GM12878 (cell line): ENCODE data around the gene ECM2. TPM values are rescaled to one million over a fixed set of nuclear protein-coding genes. Genes with fewer than 3 reads are reported as not detected.

Experiments used
- ATAC-seq: fragments of 200-7000 bp; cut with Tn5 transposase; 3 replicates; pipeline ENCODE4 v1.9.1; 2020; ENCODE audit warnings: mild to moderate bottlenecking, moderate library complexity
- BruUV-seq: library from RNA; stranded (reverse); fragments of 400-500 nt; replicated peaks from 2 replicates; lab custom pipeline; 2021; lab: Mats Ljungman, UMichigan
- CTCF ChIA-PET: fragments of 300-600 bp; sonication (Branson Sonifier 250); formaldehyde crosslinking; extraction: SDS; loops from one replicate; lab custom pipeline; 2021; ENCODE audit warnings: inconsistent platforms; lab: Yijun Ruan, JAX
- POLR2A ChIA-PET: fragments of 350-600 bp; formaldehyde crosslinking; extraction: SDS; loops from one replicate; lab custom pipeline; 2021; ENCODE audit warnings: inconsistent platforms; lab: Charles Lee
- RAD21 ChIA-PET: fragments of 300-600 bp; sonication (Branson Sonifier 250); formaldehyde crosslinking; loops from one replicate; lab custom pipeline; 2023; ENCODE audit warnings: antibody characterized with exemption; ENCODE audit not compliant: unreplicated experiment; lab: Charles Lee
- SMC1A ChIA-PET: fragments of 300-600 bp; sonication (Branson Sonifier 250); formaldehyde crosslinking; loops from one replicate; lab custom pipeline; 2023; ENCODE audit not compliant: unreplicated experiment, uncharacterized antibody; lab: Charles Lee
- DNase-seq: peaks from one replicate; pipeline ENCODE4 v3.0.0-alpha.2; 2011; ENCODE audit warnings: low read depth, low spot score
- FAIRE-seq: peaks from 3 replicates; lab custom pipeline; 2011; peaks lifted over from hg19 to GRCh38; lab: Jason Lieb, UNC
- H2AFZ ChIP-seq: 2 replicates; pipeline ENCODE4 v1.6.0; 2011; ENCODE audit warnings: low read depth, low read length, control low read depth; ENCODE audit not compliant: control insufficient read depth
- H3K27ac ChIP-seq: 2 replicates; pipeline ENCODE4 v1.5.1; 2011; ENCODE audit warnings: control low read depth; ENCODE audit not compliant: control insufficient read depth, insufficient read depth
- H3K27me3 ChIP-seq, 2 experiments: replicated peaks in 1 of 2; 2 replicates each; pipeline versions ENCODE4 v1.6.0 to v1.6.1; 2011; ENCODE audit warnings: low read length in 1 of 2; ENCODE audit not compliant: control insufficient read depth in 2 of 2, insufficient read depth in 2 of 2
- H3K36me3 ChIP-seq, 2 experiments: 2 replicates each; pipeline ENCODE4 v1.5.1; 2011; ENCODE audit warnings: low read length in 1 of 2; ENCODE audit not compliant: control insufficient read depth in 2 of 2, insufficient read depth in 2 of 2
- H3K4me1 ChIP-seq: 2 replicates; pipeline ENCODE4 v1.6.1; 2011; ENCODE audit warnings: mild to moderate bottlenecking, low read length, moderate library complexity, mixed read lengths; ENCODE audit not compliant: control insufficient read depth, insufficient read depth
- H3K4me2 ChIP-seq: 2 replicates; pipeline ENCODE4 v1.6.0; 2011; ENCODE audit warnings: control low read depth; ENCODE audit not compliant: control insufficient read depth, insufficient read depth
- H3K4me3 ChIP-seq: fragments of 200-600 bp; sonication (generic); 2 replicates; pipeline ENCODE4 v1.5.1; 2016
- H3K79me2 ChIP-seq: 2 replicates; pipeline ENCODE4 v1.6.0; 2011; ENCODE audit warnings: low read length; ENCODE audit not compliant: control insufficient read depth, insufficient read depth
- H3K9ac ChIP-seq: 2 replicates; pipeline ENCODE4 v1.8.0; 2011; ENCODE audit warnings: low read length, control low read depth, mixed read lengths; ENCODE audit not compliant: control insufficient read depth, insufficient read depth
- H3K9me3 ChIP-seq: replicated peaks from 3 replicates; pipeline ENCODE4 v1.5.1; 2011; ENCODE audit warnings: mild to moderate bottlenecking, low read length; ENCODE audit not compliant: control insufficient read depth, insufficient read depth
- H4K20me1 ChIP-seq: 2 replicates; pipeline ENCODE4 v1.6.0; 2011; ENCODE audit not compliant: control insufficient read depth, insufficient read depth
- IKZF1 ChIP-seq: fragments of 450-650 bp; conservative IDR thresholded peaks from 2 replicates; pipeline ENCODE4 v1.6.1; 2017; ENCODE audit warnings: antibody characterized with exemption, mild to moderate bottlenecking
- NBN ChIP-seq: fragments of 450-650 bp; IDR thresholded peaks from 2 replicates; pipeline ENCODE4 v1.6.1; 2016
- NFIC ChIP-seq: IDR thresholded peaks from 2 replicates; pipeline ENCODE4 v1.6.1; 2012; ENCODE audit warnings: low read depth, mild to moderate bottlenecking, inconsistent platforms, low read length, moderate library complexity
- NR2F1 ChIP-seq: fragments of 450-650 bp; conservative IDR thresholded peaks from 2 replicates; pipeline ENCODE4 v1.6.1; 2017; ENCODE audit warnings: mild to moderate bottlenecking
- ZNF207 ChIP-seq: fragments of 450-650 bp; IDR thresholded peaks from 2 replicates; pipeline ENCODE4 v1.6.1; 2014; ENCODE audit warnings: antibody characterized with exemption, mild to moderate bottlenecking, borderline replicate concordance
- ZNF24 ChIP-seq: fragments of 450-650 bp; IDR thresholded peaks from 2 replicates; pipeline ENCODE4 v1.6.1; 2017; ENCODE audit warnings: antibody characterized with exemption, mild to moderate bottlenecking
- ZSCAN29 ChIP-seq: fragments of 450-650 bp; IDR thresholded peaks from 2 replicates; pipeline ENCODE4 v1.6.1; 2017; ENCODE audit warnings: mild to moderate bottlenecking, moderate library complexity
- WGBS: methylation state at CpG from one replicate; pipeline ENCODE4 v1.1.6; 2016; ENCODE audit warnings: low lambda C conversion rate; ENCODE audit not compliant: insufficient replicate concordance, insufficient coverage; ENCODE audit errors: missing lambda C conversion rate; 5-methylcytosine and 5-hydroxymethylcytosine counted together
- in situ Hi-C: fragments of 300-500 bp; cut with MboI; formaldehyde crosslinking; loops from 9 replicates; pipeline ENCODE4 v1.14.3; 2018; ENCODE audit warnings: mixed read lengths
- intact Hi-C: fragments of 100-400 bp; cut with micrococcal nuclease; formaldehyde crosslinking; loops from one replicate; pipeline ENCODE4 v1.14.2; 2022; ENCODE audit not compliant: unreplicated experiment
- polyA plus RNA-seq, 11 experiments: library from polyadenylated mRNA; depleted of rRNA in 4 of 11; unstranded in 6 of 11; stranded (reverse) in 5 of 11; fragments of >200 nt; fragmentation: Nextera tagmentation in 4 of 11; fragmentation: Illumina TruSeq in 1 of 11; extraction: Ambion mirVana in 4 of 11; extraction: Trizol in 1 of 11; gene quantifications; 1 replicate in 1 of 11; 2 replicates in 10 of 11; pipeline versions ENCODE4 v1.2.1 to v1.2.3, GENCODE V29; 2011 to 2016; ENCODE audit warnings: inconsistent platforms in 2 of 11, missing spikeins in 2 of 11, low read depth in 1 of 11
- total RNA-seq, 4 experiments: library from RNA; depleted of rRNA in 3 of 4; stranded (reverse); fragments of >200 nt in 3 of 4; fragmentation: Illumina TruSeq in 1 of 4; extraction: Trizol in 1 of 4; gene quantifications; 2 replicates each; pipeline versions ENCODE4 v1.2.1 to v1.2.3, GENCODE V29; 2013 to 2021
- TF ChIP-seq, protein P1 (sequence below): fragments of 450-650 bp; IDR thresholded peaks from 2 replicates; pipeline ENCODE4 v1.6.1; 2017; ENCODE audit warnings: mild to moderate bottlenecking, moderate library complexity
- TF ChIP-seq, protein P2 (sequence below): IDR thresholded peaks from 2 replicates; pipeline ENCODE4 v1.6.1; 2011; ENCODE audit warnings: borderline replicate concordance, low read depth, mild to moderate bottlenecking, moderate library complexity, low read length; ENCODE audit not compliant: insufficient read depth, poor library complexity, severe bottlenecking
- TF ChIP-seq, protein P3 (sequence below): fragments of 450-650 bp; conservative IDR thresholded peaks from 2 replicates; pipeline ENCODE4 v1.6.1; 2017; ENCODE audit warnings: mild to moderate bottlenecking, moderate library complexity
- TF ChIP-seq, protein P4 (sequence below), 3 experiments: IDR thresholded peaks in 2 of 3; conservative IDR thresholded peaks in 1 of 3; 2 replicates each; pipeline ENCODE4 v1.5.1; 2011; ENCODE audit warnings: low read depth in 3 of 3, low read length in 3 of 3, mild to moderate bottlenecking in 3 of 3, control low read depth in 2 of 3, moderate library complexity in 2 of 3, inconsistent platforms in 1 of 3, mixed read lengths in 1 of 3; ENCODE audit not compliant: control insufficient read depth in 2 of 3, insufficient read depth in 1 of 3; ENCODE audit errors: extremely low read depth in 1 of 3
- TF ChIP-seq, protein P5 (sequence below): fragments of 450-650 bp; IDR thresholded peaks from 2 replicates; pipeline ENCODE4 v1.6.1; 2017; ENCODE audit warnings: mild to moderate bottlenecking, low read depth, inconsistent platforms; ENCODE audit not compliant: poor library complexity, severe bottlenecking

ECM2 gene
- total and polyA plus RNA-seq, 10 of the 15 experiments (the other 5 are each of a cell fraction or from before 2014, with no cell fraction given) = 0.03 to 0.67 (median 0.09) TPM; not detected in 2

DNA sequence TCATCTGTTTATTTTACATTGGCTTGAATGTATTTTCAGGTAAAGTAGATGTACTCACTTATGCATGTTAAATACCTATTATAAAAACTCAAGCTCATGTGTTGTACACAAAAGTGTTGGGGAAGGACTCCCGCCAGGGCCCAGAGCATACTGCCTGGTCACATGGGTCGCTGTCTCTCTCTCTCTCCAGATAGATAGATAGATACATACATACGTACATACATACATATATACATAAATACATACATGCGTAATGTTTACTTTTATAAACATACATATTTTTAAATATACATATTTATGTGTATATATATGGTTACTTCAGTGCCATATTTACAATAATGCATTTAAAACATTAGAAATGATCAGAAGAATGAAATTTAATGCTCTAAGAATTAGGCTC is 78.2 kb downstream of the ECM2 start:
- H3K4me2 ChIP-seq = no peak overlapping the region
- TF ChIP-seq ZNF207 (no peak), NFIC (no peak), NBN (no peak), IKZF1 (no peak), ZNF24 (no peak), NR2F1 (no peak), ZSCAN29 (no peak)
- TF ChIP-seq, protein P1, sequence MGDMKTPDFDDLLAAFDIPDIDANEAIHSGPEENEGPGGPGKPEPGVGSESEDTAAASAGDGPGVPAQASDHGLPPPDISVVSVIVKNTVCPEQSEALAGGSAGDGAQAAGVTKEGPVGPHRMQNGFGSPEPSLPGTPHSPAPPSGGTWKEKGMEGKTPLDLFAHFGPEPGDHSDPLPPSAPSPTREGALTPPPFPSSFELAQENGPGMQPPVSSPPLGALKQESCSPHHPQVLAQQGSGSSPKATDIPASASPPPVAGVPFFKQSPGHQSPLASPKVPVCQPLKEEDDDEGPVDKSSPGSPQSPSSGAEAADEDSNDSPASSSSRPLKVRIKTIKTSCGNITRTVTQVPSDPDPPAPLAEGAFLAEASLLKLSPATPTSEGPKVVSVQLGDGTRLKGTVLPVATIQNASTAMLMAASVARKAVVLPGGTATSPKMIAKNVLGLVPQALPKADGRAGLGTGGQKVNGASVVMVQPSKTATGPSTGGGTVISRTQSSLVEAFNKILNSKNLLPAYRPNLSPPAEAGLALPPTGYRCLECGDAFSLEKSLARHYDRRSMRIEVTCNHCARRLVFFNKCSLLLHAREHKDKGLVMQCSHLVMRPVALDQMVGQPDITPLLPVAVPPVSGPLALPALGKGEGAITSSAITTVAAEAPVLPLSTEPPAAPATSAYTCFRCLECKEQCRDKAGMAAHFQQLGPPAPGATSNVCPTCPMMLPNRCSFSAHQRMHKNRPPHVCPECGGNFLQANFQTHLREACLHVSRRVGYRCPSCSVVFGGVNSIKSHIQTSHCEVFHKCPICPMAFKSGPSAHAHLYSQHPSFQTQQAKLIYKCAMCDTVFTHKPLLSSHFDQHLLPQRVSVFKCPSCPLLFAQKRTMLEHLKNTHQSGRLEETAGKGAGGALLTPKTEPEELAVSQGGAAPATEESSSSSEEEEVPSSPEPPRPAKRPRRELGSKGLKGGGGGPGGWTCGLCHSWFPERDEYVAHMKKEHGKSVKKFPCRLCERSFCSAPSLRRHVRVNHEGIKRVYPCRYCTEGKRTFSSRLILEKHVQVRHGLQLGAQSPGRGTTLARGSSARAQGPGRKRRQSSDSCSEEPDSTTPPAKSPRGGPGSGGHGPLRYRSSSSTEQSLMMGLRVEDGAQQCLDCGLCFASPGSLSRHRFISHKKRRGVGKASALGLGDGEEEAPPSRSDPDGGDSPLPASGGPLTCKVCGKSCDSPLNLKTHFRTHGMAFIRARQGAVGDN = no peak
- TF ChIP-seq, protein P2, sequence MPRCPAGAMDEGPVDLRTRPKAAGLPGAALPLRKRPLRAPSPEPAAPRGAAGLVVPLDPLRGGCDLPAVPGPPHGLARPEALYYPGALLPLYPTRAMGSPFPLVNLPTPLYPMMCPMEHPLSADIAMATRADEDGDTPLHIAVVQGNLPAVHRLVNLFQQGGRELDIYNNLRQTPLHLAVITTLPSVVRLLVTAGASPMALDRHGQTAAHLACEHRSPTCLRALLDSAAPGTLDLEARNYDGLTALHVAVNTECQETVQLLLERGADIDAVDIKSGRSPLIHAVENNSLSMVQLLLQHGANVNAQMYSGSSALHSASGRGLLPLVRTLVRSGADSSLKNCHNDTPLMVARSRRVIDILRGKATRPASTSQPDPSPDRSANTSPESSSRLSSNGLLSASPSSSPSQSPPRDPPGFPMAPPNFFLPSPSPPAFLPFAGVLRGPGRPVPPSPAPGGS = no peak
- TF ChIP-seq, protein P3, sequence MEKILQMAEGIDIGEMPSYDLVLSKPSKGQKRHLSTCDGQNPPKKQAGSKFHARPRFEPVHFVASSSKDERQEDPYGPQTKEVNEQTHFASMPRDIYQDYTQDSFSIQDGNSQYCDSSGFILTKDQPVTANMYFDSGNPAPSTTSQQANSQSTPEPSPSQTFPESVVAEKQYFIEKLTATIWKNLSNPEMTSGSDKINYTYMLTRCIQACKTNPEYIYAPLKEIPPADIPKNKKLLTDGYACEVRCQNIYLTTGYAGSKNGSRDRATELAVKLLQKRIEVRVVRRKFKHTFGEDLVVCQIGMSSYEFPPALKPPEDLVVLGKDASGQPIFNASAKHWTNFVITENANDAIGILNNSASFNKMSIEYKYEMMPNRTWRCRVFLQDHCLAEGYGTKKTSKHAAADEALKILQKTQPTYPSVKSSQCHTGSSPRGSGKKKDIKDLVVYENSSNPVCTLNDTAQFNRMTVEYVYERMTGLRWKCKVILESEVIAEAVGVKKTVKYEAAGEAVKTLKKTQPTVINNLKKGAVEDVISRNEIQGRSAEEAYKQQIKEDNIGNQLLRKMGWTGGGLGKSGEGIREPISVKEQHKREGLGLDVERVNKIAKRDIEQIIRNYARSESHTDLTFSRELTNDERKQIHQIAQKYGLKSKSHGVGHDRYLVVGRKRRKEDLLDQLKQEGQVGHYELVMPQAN = no peak
- TF ChIP-seq, protein P4, sequence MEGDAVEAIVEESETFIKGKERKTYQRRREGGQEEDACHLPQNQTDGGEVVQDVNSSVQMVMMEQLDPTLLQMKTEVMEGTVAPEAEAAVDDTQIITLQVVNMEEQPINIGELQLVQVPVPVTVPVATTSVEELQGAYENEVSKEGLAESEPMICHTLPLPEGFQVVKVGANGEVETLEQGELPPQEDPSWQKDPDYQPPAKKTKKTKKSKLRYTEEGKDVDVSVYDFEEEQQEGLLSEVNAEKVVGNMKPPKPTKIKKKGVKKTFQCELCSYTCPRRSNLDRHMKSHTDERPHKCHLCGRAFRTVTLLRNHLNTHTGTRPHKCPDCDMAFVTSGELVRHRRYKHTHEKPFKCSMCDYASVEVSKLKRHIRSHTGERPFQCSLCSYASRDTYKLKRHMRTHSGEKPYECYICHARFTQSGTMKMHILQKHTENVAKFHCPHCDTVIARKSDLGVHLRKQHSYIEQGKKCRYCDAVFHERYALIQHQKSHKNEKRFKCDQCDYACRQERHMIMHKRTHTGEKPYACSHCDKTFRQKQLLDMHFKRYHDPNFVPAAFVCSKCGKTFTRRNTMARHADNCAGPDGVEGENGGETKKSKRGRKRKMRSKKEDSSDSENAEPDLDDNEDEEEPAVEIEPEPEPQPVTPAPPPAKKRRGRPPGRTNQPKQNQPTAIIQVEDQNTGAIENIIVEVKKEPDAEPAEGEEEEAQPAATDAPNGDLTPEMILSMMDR (IDR thresholded peaks at IDR 0.05 in 2 of 3, conservative IDR thresholded peaks at IDR 0.05 in 1 of 3; ENCODE audit: control insufficient read depth in 2 of 3, extremely low read depth in 1 of 3, insufficient read depth in 1 of 3, low read depth in 3 of 3, low read length in 3 of 3) = no peak
- TF ChIP-seq, protein P5, sequence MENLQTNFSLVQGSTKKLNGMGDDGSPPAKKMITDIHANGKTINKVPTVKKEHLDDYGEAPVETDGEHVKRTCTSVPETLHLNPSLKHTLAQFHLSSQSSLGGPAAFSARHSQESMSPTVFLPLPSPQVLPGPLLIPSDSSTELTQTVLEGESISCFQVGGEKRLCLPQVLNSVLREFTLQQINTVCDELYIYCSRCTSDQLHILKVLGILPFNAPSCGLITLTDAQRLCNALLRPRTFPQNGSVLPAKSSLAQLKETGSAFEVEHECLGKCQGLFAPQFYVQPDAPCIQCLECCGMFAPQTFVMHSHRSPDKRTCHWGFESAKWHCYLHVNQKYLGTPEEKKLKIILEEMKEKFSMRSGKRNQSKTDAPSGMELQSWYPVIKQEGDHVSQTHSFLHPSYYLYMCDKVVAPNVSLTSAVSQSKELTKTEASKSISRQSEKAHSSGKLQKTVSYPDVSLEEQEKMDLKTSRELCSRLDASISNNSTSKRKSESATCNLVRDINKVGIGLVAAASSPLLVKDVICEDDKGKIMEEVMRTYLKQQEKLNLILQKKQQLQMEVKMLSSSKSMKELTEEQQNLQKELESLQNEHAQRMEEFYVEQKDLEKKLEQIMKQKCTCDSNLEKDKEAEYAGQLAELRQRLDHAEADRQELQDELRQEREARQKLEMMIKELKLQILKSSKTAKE = no peak

More for the DNA sequence above, 78.2 kb downstream of the ECM2 start:
- BruUV-seq = no TSS peak
- intact Hi-C loops (no loop called here), in situ Hi-C loops (no loop called here)
- H3K4me1 ChIP-seq = no peaks in the 10 kb centered on the region
- FAIRE-seq (no peak), DNase-seq (no peak), ATAC-seq (no peak)
- no peaks in the 10 kb centered on the region for H3K79me2 ChIP-seq
- ChIA-PET POLR2A (no interaction called here), RAD21 (no interaction called here), SMC1A (no interaction called here), CTCF (no interaction called here)
- H3K9ac ChIP-seq = no peak overlapping the region
- H3K4me3 ChIP-seq = no peak overlapping the region
- 99% methylated on average over 4 of the region's 4 CpGs for WGBS
- no peaks in the 10 kb centered on the region for H3K36me3 ChIP-seq
- no peaks in the 10 kb centered on the region for H4K20me1 ChIP-seq
- H2AFZ ChIP-seq = no peak overlapping the region
- no peaks in the 10 kb centered on the region for H3K9me3 ChIP-seq
- no peaks in the 10 kb centered on the region for H3K27me3 ChIP-seq
- no peak overlapping the region for H3K27ac ChIP-seq
